ENCODE results near the gene AK5.

GRCh38 chr1:77608893-77609292, 327.1 kb downstream of the AK5 start:
- TF ChIP-seq EZH2 (IDR thresholded peaks at IDR 0.05; ENCODE audit: low read depth, unreplicated experiment): no peak
- no peak for TF ChIP-seq CTCF (conservative IDR thresholded peaks at IDR 0.05; ENCODE audit: low read depth in 2 of 2)
- TF ChIP-seq CREB1 (CRISPR knock-in tag; IDR thresholded peaks at IDR 0.05; ENCODE audit: low read depth): no peak
- no peak for TF ChIP-seq EZH2phosphoT487 (IDR thresholded peaks at IDR 0.05; ENCODE audit: unreplicated experiment)
- TF ChIP-seq POLR2AphosphoS5 (IDR thresholded peaks at IDR 0.05; ENCODE audit: low read depth): no peak
- TF ChIP-seq JUNB (IDR thresholded peaks at IDR 0.05; ENCODE audit: unreplicated experiment): no peak
- no peak for TF ChIP-seq NANOG (IDR thresholded peaks at IDR 0.05; ENCODE audit: borderline replicate concordance)
- no peak for TF ChIP-seq STAT1 (IDR thresholded peaks at IDR 0.05; ENCODE audit: unreplicated experiment)
- TF ChIP-seq ZNF114 (CRISPR knock-in tag; IDR thresholded peaks at IDR 0.05): no peak
- no peak for TF ChIP-seq ETS1 (IDR thresholded peaks at IDR 0.05)
- TF ChIP-seq REST (IDR thresholded peaks at IDR 0.05; ENCODE audit: unreplicated experiment): no peak

Measured in GM23338 (cell line).